ENCODE data around the gene ANAPC2.

DNA sequence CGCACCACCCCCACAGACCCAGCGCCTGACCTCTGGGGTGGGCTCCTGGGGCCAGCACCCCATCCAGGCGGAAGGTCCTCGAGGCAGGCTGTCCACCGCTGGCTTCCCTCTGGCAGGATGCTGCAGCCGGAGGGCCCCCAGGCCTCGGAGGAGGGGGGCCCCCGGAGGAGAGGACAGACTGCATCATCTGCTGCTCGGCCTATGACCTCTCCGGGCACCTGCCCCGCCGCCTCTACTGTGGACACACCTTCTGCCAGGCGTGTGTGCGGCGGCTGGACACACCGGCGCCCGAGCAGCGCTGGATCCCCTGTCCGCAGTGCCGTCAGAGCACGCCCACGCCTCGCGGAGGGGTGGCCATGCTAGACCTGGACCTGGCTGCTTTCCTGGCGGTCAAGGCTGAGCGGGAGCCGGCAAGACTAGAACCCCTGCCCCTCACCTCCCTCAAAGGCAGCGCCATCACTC is 40.2 kb upstream of the ANAPC2 start:
- TF ChIP-seq CTCF (conservative IDR thresholded peaks at IDR 0.05; ENCODE audit: low read depth, low read length): no peak
- TF ChIP-seq POLR2A (IDR thresholded peaks at IDR 0.05; ENCODE audit: low read depth, low read length): no peak
- TF ChIP-seq BHLHE40 (IDR thresholded peaks at IDR 0.05; ENCODE audit: low read depth, low read length): no peak
- no peak for TF ChIP-seq RCOR1 (IDR thresholded peaks at IDR 0.05; ENCODE audit: insufficient replicate concordance, low read length)
- no peak for TF ChIP-seq USF2 (IDR thresholded peaks at IDR 0.05; ENCODE audit: low read depth, low read length)
- no peak for TF ChIP-seq MXI1 (IDR thresholded peaks at IDR 0.05; ENCODE audit: borderline replicate concordance, low read depth, low read length)
- no peak for TF ChIP-seq FOS (IDR thresholded peaks at IDR 0.05; ENCODE audit: low read depth, low read length)
- no peak for TF ChIP-seq CHD1 (IDR thresholded peaks at IDR 0.05; ENCODE audit: low read depth, low read length)
- no peak for TF ChIP-seq SMC3 (IDR thresholded peaks at IDR 0.05; ENCODE audit: low read depth, low read length)
- TF ChIP-seq RAD21 (IDR thresholded peaks at IDR 0.05; ENCODE audit: low read length): no peak
- no peak for TF ChIP-seq CEBPB (IDR thresholded peaks at IDR 0.05; ENCODE audit: low read depth, low read length)
